Osteocyte (in vitro differentiated cells): ENCODE data around the gene MTMR2. TPM values are rescaled to one million over a fixed set of nuclear protein-coding genes. Genes with fewer than 3 reads are reported as not detected.
"Not testable (repeated sequence)": the region's sequence is repeated elsewhere in the genome, so short reads cannot be mapped to it uniquely, and the experiment has no call there.

Source experiments
- DNase-seq: peaks from one replicate; pipeline ENCODE4 v3.0.0; 2021; ENCODE audit warnings: mixed read lengths; ENCODE audit not compliant: unreplicated experiment; ENCODE audit errors: extremely low spot score
- H3K27ac Mint-ChIP-seq: one replicate; pipeline ENCODE4 v1.8.0; 2021; ENCODE audit warnings: mild to moderate bottlenecking, mixed read lengths; ENCODE audit not compliant: unreplicated experiment
- H3K27me3 Mint-ChIP-seq: one replicate; pipeline ENCODE4 v1.8.0; 2021; ENCODE audit warnings: mixed read lengths; ENCODE audit not compliant: unreplicated experiment
- H3K36me3 Mint-ChIP-seq: one replicate; pipeline ENCODE4 v1.8.0; 2021; ENCODE audit warnings: mixed read lengths; ENCODE audit not compliant: unreplicated experiment
- H3K4me1 Mint-ChIP-seq: one replicate; pipeline ENCODE4 v1.8.0; 2021; ENCODE audit warnings: mixed read lengths; ENCODE audit not compliant: unreplicated experiment
- H3K4me3 Mint-ChIP-seq: one replicate; pipeline ENCODE4 v1.8.0; 2021; ENCODE audit warnings: mild to moderate bottlenecking, moderate library complexity, mixed read lengths; ENCODE audit not compliant: unreplicated experiment
- H3K9me3 Mint-ChIP-seq: one replicate; pipeline ENCODE4 v1.8.0; 2021; ENCODE audit warnings: mixed read lengths; ENCODE audit not compliant: unreplicated experiment
- CTCF ChIP-seq: fragments of 200-600 bp; sonication (generic); IDR thresholded peaks from 2 replicates; pipeline ENCODE4 v1.5.0; 2021; ENCODE audit warnings: antibody characterized with exemption, mild to moderate bottlenecking, moderate library complexity
- total RNA-seq: library from RNA; stranded (reverse); gene quantifications from 2 replicates; pipeline ENCODE4 v1.2.1, GENCODE V29; 2021

The MTMR2 gene
- total RNA-seq, 1 donor from 2014 or later, result 41.1 TPM

GRCh38 chr11:95829580-95830259, 94.2 kb downstream of the MTMR2 start:
- Mint-ChIP-seq H3K9me3 (no peaks in the 10 kb centered on the region), H3K27me3 (no peaks in the 10 kb centered on the region), H3K4me3 (no peak overlapping the region), H3K36me3 (peaks cover 46% of the 10 kb centered on the region), H3K4me1 (peaks cover 11% of the 10 kb centered on the region), H3K27ac (no peak overlapping the region)
- no peak for TF ChIP-seq CTCF
- no peak for DNase-seq

DNA sequence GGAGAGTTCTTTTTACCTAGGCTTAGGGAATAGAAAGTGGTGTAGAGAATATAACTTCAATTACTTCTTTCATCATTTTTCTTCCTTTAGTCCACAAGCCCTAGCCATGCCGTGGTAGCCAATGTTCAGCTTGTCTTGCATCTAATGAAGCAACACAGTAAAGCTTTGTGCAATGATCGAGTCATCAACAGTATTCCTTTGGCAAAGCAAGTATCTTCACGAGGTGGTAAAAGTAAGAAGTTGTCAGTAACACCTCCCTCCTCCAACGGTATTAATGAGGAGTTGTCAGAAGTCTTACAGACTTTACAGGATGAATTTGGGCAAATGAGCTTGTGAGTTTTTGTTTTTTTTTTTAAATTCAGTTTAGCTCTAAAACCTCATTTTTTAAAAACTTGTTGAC, 96.2 kb downstream of the MTMR2 start:
- Mint-ChIP-seq H3K4me1 (peaks cover 11% of the 10 kb centered on the region), H3K9me3 (no peaks in the 10 kb centered on the region), H3K36me3 (peaks cover 44% of the 10 kb centered on the region), H3K4me3 (no peak overlapping the region), H3K27ac (no peak overlapping the region), H3K27me3 (no peaks in the 10 kb centered on the region)
- no peak for DNase-seq
- TF ChIP-seq CTCF, result no peak

DNA sequence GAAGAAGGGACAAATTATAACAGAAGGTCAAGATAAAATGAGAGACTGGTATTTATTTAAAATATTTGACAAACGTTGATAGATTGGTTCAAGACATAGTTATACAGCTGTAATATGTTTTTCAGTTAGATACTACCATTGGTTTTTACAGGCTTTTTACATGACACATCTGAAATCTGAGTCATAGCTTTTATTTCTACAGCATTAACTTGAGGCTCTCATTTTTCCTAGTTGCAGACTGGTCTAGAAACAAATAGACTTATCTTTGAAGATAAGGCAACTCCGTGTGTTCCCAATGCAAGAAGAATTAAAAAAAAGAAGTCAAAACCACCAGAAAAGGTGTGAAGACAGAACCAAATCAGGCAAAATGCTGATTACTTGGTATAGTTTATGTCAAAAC, 102.3 kb downstream of the MTMR2 start:
- DNase-seq, result no peak
- Mint-ChIP-seq H3K27ac (no peak overlapping the region), H3K27me3 (no peaks in the 10 kb centered on the region), H3K9me3 (no peaks in the 10 kb centered on the region), H3K4me1 (peaks cover 5% of the 10 kb centered on the region), H3K4me3 (no peak overlapping the region), H3K36me3 (peaks cover 65% of the 10 kb centered on the region)
- TF ChIP-seq CTCF, result no peak

- Mint-ChIP-seq H3K4me1 (peaks cover 2% of the 10 kb centered on the region), H3K4me3 (no peak overlapping the region), H3K27me3 (no peaks in the 10 kb centered on the region), H3K36me3 (peaks cover 48% of the 10 kb centered on the region), H3K9me3 (no peaks in the 10 kb centered on the region), H3K27ac (no peak overlapping the region)
- DNase-seq, result no peak
- no peak for TF ChIP-seq CTCF
Observed at GRCh38 chr11:95816037-95816436, 107.9 kb downstream of the MTMR2 start.

GRCh38 chr11:95811052-95811451, 112.9 kb downstream of the MTMR2 start:
- H3K4me3 Mint-ChIP-seq, H3K27ac Mint-ChIP-seq, DNase-seq, H3K4me1 Mint-ChIP-seq, H3K27me3 Mint-ChIP-seq: not testable (repeated sequence)
- peaks cover 31% of the 10 kb centered on the region for H3K36me3 Mint-ChIP-seq
- peaks cover 17% of the 10 kb centered on the region for H3K9me3 Mint-ChIP-seq

DNA sequence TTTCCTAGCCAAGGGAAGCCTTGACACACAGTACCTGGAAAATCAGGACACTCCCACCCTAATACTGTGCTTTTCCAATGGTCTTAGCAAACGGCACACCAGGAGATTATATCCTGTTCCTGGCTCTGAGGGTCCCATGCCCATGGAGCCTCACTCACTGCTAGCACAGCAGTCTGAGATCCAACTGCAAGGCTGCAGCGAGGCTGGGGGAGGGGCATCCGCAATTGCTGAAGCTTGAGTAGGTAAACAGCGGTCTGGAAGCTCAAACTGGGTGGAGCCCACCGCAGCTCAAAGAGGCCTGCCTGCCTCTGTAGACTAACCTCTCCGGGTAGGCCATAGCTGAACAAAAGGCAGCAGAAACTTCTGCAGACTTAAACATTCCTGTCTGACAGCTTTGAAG, 117.4 kb downstream of the MTMR2 start:
- H3K4me1 Mint-ChIP-seq, H3K27me3 Mint-ChIP-seq, H3K4me3 Mint-ChIP-seq, DNase-seq, H3K27ac Mint-ChIP-seq: not testable (repeated sequence)
- H3K36me3 Mint-ChIP-seq, result peaks cover 30% of the 10 kb centered on the region
- peaks cover 17% of the 10 kb centered on the region for H3K9me3 Mint-ChIP-seq
